IPS DF 4.7 (cell line): ENCODE data around the gene RAB5B.
"Not testable (repeated sequence)": the region's sequence is repeated elsewhere in the genome, so short reads cannot be mapped to it uniquely, and the experiment has no call there.

Source experiments
- DNase-seq: peaks from one replicate; pipeline ENCODE4 v3.0.0-alpha.2; 2013; ENCODE audit warnings: low spot score; ENCODE audit errors: extremely low read depth

RAB5B gene

DNA sequence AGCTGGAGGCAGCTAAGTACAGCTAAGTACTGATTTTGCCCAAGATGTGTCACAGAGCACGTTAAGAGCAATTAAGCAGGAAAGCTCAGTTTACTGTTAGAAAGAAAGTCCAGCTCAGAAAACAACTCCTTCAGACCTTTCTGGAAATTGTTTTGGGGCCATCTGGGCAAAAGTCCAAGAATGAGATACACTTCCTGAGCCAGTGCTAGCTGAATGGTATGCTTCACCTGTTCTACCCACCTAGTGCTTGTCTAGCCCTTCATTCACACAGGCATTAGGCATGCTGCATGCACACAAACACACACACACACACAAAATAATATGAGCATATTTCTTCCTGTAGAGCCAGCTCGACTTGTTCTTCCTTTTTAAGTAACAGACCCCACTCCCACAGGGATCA is 40.3 kb downstream of the RAB5B start:
- DNase-seq: no peak

DNA sequence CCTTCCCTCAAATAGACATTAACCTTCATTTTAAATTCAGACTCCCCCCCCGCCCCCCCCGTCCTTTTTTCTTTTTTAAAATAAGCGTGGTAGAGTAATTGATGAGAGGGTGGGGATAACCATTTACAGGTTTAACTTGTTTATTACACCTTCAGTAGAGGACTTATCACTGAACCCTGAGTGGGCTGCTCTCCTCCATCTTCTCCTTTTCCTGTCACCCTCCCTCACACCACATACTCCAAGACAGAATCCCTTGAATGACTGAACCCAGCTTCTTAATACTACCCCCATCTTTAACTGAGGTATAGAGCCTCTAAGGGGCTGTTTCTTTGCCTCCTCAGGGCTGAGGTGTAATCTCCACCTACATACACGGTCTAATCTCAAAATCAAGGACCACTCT is 43.3 kb downstream of the RAB5B start:
- no peak for DNase-seq

DNA sequence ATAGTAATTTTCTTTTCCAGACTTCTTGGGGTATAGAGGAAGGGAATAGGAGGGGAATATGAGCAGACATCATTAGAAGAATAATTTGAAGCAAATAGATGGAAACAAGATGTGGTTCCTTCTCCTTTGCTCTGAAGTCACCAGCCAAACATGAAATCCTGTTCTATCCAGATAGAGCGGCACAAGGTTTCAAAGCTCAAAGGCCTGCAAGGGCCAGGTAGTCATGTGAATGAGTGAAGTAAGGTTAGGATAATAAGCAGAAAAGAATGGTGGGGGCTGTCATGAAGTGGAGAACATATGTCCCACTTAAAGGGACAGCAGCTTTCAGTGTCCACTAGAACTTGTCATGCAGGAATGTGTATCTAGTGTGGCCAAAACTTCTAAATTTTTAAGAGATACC is 44.5 kb downstream of the RAB5B start:
- no peak for DNase-seq

DNA sequence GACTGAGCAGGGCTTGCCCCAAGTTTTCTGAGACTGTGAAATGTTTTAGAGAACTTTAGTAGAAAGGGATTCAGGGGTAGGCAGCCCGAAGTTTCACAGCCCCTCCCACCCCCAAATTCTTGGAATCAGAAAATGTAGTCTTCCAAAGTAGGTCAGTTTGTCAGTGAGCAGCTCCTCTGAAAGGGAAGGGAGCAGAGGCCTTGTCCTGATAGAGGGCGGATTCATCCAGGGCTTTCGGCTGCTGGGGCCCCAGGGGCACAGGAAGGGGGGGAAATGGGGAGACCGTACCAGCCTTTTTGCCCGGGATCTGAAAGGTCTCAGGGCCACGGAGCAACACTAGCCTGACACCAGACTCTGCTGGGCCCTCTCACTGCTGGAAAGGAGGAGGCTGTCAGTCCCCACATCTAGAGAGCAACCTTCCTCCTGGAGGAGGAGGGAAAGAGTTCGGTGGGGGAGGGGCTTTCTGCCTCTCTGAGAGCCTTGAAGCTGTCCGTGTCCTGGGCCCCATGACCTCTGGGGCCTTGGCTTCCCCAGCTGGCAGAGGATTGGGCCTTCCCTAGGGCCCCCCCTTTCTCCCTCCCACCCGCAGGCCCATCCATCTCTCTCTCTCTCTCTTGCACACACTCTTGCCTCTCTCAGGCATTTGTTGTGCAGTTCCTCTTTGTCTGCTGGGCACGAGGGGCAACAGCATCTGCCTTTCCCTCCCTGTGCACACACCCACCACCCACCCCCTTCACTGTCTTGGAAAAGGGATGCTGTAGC is 46.7 kb downstream of the RAB5B start, which contains the start of gene IKZF4:
Gene IKZF4 (plus strand): TSS at position 621 of the 762 bp plus-strand sequence. CDS start 451 bp downstream, outside the sequence.
- DNase-seq: no peak

DNA sequence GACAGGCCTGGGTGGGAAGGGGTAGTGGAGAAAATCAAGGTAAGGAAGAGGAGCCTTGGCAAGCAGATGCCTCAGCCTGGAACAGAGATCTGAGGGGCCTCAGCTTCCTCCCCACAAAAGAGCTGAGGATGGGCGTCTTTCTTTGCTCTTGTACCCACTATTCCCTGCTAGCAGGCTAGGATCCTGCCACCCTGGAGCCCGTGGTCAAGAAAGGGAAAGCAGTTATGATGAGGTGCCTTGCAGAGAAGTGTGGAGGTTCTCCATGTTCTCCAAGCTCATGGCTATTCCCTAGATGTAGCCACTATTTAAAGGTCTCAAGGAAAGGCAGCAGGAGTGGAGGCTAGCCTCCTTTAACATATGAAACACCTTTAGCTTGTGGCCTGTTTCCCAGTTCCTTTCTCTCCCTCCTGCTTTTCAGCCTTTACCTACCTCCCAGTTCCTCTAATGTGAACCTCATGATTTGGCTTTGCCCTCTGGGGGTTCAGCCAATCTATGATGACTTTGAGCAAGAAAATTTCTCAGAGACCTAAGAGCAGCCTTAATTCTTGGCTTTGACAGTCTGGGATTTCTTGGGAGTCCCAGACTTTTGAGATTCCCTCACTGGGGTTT is 48.1 kb downstream of the RAB5B start:
- DNase-seq: no peak

DNA sequence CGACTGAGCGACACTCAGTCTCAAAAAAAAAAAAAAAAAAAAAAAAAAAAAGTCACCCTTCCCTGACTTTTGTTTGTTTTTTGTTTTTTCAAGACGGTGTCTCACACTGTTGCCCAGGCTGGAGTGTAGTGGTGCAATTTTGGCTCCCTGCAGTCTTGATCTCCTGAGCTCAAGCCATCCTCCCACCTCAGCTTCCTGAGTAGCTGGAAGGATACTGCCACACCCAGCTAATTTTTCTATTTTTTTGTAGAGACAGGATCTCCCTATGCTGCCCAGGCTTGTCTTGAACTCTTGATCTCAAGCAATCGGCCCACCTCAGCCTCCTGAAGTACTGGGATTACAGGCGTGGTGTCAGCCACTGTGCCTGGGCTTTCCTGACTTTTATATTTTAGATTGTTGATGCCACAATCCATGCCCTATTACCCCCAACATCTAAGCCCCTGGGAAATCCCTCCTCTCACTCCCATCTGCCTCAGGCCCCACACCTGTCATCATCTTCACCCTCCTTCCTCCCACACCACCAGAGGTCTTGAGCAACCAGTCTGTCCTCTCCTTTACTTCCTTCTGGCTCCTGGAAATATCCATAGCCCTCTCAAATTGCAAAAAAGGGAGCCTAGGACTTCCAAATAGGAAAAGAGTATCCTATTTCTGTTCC is 54.8 kb downstream of the RAB5B start:
- DNase-seq: no peak

DNA sequence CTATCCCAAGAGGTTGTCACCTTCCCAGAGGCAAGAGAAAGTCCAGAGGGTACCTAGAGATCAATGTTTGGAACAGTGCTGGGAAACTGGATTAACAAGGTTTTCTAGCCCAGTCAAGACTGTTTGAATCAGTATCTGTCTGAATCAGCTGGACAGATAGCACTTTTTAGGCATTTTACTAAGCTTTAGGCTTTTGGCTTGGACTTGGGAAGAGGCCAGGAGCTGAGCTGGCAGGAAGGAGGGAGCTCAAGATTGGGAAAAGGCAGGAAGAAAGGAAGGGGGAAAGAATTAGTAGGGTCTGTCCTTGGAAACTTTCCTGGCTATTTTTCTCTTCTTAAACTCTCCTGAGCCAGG is 55.3 kb downstream of the RAB5B start:
- DNase-seq: no peak

DNA sequence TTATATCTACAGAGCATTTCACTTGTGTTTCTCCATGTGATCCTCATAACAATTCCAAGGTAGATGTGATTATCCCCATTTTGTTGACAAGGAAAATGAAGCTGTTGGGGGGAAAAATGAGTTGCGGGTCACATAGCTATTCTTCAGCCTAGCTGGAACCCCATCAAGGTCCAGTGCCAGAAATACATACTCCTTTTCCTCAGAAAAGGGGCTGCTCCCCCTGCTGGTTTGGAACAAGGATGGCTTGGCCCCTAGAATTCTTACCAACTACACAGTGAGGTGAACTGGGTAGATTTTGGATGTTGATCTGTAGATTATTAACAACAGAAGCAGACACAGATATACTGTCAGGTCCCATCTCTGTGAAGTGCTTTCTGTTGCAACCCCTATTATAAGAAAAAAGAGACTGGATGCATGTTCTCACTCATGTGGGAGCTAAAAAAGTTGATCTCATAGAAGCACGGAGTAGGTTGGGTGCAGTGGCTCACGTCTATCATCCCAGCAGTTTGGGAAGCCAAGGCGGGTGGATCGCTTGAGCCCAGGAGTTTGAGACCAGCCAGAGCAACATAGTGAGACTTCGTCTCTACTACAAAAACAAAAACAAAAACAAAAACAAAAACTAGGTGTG is 55.9 kb downstream of the RAB5B start:
- no peak for DNase-seq

DNA sequence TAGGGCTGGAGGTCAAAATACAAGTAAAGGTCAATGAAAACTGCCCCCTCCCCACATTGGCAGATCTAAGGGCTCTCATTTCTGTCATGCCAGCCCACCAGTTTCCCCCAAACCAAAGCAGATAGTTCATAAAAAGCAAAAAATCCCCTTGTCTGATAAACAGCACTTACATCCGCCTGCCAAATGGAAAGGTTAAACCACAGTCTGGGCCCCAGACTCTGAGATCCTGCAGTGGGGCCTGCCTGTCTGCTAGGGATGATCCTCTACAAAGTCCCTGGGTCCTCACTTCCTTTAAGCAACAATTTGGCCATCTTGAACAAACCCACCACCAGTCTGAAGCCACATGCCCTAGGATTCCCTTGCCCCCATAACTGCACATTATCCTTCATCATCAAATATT is 58.1 kb downstream of the RAB5B start:
- DNase-seq: no peak

DNA sequence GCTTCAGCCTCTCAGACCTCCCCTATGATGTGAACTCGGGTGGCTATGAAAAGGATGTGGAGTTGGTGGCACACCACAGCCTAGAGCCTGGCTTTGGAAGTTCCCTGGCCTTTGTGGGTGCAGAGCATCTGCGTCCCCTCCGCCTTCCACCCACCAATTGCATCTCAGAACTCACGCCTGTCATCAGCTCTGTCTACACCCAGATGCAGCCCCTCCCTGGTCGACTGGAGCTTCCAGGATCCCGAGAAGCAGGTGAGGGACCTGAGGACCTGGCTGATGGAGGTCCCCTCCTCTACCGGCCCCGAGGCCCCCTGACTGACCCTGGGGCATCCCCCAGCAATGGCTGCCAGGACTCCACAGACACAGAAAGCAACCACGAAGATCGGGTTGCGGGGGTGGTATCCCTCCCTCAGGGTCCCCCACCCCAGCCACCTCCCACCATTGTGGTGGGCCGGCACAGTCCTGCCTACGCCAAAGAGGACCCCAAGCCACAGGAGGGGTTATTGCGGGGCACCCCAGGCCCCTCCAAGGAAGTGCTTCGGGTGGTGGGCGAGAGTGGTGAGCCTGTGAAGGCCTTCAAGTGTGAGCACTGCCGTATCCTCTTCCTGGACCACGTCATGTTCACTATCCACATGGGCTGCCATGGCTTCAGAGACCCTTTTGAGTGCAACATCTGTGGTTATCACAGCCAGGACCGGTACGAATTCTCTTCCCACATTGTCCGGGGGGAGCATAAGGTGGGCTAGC is 60.9 kb downstream of the RAB5B start:
- DNase-seq: no peak

DNA sequence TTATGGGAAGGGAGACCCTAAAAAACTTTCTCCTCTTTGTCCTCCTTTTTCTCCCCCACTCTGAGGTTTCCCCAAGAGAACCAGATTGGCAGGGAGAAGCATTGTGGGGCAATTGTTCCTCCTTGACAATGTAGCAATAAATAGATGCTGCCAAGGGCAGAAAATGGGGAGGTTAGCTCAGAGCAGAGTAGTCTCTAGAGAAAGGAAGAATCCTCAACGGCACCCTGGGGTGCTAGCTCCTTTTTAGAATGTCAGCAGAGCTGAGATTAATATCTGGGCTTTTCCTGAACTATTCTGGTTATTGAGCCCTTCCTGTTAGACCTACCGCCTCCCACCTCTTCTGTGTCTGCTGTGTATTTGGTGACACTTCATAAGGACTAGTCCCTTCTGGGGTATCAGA is 63.3 kb downstream of the RAB5B start:
- no peak for DNase-seq

DNA sequence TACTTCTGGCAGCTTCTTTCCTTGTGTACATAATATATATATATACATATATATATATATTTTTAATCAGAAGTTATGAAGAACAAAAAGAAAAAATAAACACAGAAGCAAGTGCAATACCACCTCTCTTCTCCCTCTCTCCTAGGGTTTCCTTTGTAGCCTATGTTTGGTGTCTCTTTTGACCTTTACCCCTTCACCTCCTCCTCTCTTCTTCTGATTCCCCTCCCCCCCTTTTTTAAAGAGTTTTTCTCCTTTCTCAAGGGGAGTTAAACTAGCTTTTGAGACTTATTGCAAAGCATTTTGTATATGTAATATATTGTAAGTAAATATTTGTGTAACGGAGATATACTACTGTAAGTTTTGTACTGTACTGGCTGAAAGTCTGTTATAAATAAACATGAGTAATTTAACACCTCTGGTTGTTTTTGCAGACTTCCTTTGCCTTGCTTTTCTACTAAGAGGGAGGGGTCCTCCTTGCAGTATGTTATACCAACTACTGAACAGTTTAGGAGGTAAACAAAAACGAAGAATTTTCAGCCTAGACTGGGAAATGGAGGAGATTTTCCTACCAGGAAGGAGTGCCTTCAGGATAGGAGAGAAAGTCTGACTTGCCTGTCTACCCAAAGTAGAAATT is 64.3 kb downstream of the RAB5B start:
- no peak for DNase-seq

DNA sequence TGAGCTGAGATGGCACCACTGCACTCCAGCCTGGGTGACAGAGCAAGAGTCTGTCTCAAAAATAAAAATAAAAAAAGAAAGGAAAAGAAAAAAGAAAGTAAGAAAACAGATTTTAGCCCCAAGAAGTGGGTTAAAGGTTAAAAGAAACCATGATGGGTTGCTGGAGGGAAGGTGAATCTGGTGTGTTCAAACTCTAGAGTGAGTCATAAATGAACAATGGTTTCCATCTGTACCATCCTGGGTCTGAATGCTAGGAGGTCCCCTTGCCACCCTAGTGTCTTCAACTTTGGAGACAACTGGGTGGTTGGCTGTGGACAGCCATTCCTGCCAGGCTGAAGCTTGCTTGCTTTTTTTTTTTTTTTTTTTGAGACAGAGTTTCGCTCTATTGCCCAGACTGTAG is 66.3 kb downstream of the RAB5B start:
- DNase-seq: no peak

DNA sequence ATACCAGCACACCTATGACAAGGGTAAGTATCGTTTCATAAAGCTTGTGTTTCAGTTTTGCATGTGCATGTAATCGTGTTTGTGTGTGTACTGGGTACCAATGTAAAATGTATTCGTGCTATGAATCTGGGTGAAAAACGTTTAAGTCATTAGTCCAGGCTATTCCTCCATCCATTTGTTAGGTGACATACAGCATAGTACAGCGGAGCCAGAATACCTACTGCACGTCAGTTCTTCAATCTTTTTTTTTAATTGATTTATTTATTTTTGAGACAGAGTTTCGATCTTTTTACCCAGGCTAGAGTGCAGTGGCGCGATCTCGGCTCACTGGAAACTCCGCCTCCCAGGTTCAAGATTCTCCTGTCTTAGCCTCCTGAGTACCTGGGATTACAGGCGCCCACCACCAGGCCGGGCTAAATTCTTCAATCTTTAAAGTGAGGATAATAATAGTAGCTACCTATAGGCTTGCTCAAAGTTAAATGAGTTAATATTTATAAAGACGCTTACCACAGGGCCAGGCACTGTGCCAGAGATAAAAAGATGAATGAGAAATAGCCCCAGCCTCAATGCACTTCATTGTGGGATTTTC is 67.2 kb downstream of the RAB5B start:
- no peak for DNase-seq

DNA sequence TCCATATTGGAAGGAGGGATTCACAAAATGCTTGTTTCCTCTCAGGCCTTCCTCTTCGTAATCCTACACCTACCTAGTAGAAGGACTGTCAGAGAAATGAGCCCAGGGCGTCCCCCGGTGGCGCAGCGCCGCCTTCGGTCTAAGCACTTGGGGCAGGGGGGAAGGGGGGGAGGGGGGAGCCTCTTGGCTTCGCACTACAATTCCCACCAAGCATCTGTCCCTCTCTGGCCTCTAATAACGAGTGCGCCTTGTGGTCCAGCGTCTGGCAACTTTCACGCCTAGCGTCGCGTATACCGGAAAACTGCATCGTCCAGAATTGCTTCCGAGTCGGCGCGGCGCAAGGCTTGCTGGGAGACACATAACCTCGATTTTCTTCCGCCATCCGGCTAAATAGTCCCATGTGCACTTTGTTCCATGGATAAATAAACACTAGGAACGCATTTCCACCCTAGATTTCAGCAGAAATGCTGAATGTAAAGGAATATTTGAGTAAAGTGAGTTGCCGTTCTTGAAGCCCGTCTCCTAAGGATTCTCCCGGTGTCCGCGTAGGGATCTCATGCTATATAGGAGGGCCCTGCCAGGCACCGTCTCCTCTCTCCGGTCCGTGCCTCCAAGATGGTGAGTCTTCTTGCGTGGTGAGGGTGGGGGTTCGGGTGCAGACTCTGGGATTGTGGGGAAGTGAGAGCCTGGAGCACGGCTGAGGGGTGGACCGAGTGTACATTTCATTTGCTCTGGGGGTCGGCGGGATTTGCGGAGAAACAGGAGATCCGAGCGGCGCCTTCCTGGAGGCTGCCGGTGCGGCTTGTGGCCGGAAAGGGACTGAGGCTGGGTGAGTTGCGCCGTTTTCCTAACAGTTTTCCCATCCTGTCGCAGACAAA is 67.9 kb downstream of the RAB5B start, which contains the start of gene RPS26:
Gene RPS26 (plus strand): TSS at position 367 of the 878 bp plus-strand sequence. CDS start 249 bp downstream, at position 616.
- peak; percentile 100 for DNase-seq

DNA sequence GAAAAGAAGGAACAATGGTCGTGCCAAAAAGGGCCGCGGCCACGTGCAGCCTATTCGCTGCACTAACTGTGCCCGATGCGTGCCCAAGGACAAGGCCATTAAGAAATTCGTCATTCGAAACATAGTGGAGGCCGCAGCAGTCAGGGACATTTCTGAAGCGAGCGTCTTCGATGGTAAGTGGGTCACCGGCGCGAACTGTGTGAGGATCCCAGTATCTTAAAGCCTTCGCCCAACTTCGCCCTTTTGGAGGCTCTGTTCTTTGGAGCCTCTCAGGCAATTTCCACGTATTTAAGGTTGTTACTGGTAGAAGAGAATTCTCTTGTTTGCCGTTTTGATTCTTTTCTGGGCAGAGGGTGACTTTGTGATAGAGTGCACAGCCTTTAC is 68.5 kb downstream of the RAB5B start:
- not testable (repeated sequence) for DNase-seq

DNA sequence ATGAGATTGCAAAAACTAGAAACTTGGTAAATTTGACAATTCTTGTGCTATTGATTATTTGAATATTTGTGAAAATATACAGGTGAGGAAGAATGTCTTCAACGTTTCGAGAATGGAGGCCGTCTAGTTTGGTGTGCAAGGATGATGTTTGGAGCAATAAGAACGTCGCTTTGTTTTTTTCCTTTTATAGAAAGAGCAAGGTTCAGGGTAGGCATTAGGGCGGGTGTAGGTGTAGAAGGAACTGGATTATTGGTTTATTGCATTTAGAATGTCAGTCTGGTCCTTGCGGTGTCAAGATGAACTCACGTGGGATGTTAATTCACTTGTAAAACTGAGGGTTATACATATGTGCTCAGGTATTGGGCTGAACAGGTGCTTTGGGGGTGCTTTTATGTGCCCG is 69.0 kb downstream of the RAB5B start:
- no peak for DNase-seq
